DMS153 (cell line): Measurements from ENCODE around the gene LTBP2.

ENCODE experiments used
- DNase-seq: peaks from one replicate; lab custom pipeline; 2025; lab: John Stamatoyannopoulos, UW

LTBP2 gene

GRCh38 chr14:74571901-74572725 is 39.9 kb downstream of the LTBP2 start:
- DNase-seq, result no peak

- DNase-seq, result no peak
Observed at GRCh38 chr14:74571441-74571841, 40.6 kb downstream of the LTBP2 start.

- no peak for DNase-seq
Observed at GRCh38 chr14:74570696-74571095, 41.3 kb downstream of the LTBP2 start.

GRCh38 chr14:74569806-74570591 is 42.0 kb downstream of the LTBP2 start:
- DNase-seq, result peak; percentile 67

- no peak for DNase-seq
Observed at GRCh38 chr14:74569387-74569786, 42.6 kb downstream of the LTBP2 start.

GRCh38 chr14:74568911-74569310 is 43.1 kb downstream of the LTBP2 start:
- no peak for DNase-seq

- no peak for DNase-seq
Observed at GRCh38 chr14:74568380-74568649, 43.7 kb downstream of the LTBP2 start.

GRCh38 chr14:74567646-74568379 is 44.2 kb downstream of the LTBP2 start:
- no peak for DNase-seq

GRCh38 chr14:74567219-74567618 is 44.8 kb downstream of the LTBP2 start:
- no peak for DNase-seq

GRCh38 chr14:74566174-74567141 is 45.6 kb downstream of the LTBP2 start:
- no peak for DNase-seq

GRCh38 chr14:74563586-74564159 is 48.4 kb downstream of the LTBP2 start:
- no peak for DNase-seq

- DNase-seq, result peak; percentile 12
Observed at GRCh38 chr14:74563233-74563585, 48.8 kb downstream of the LTBP2 start.

GRCh38 chr14:74562515-74563232 is 49.4 kb downstream of the LTBP2 start:
- peak; percentile 10 for DNase-seq

GRCh38 chr14:74558655-74559054 is 53.4 kb downstream of the LTBP2 start:
- no peak for DNase-seq

- DNase-seq, result no peak
Observed at GRCh38 chr14:74557691-74558090, 54.3 kb downstream of the LTBP2 start.

- DNase-seq, result no peak
Observed at GRCh38 chr14:74555476-74556050, 56.5 kb downstream of the LTBP2 start.

- DNase-seq, result no peak
Observed at GRCh38 chr14:74554742-74555362, 57.2 kb downstream of the LTBP2 start.

- DNase-seq, result no peak
Observed at GRCh38 chr14:74552623-74553022, 59.4 kb downstream of the LTBP2 start.

- DNase-seq, result no peak
Observed at GRCh38 chr14:74551431-74552371, 60.3 kb downstream of the LTBP2 start.
